Type B pancreatic cell (in vitro differentiated cells): ENCODE data around the gene CFAP99. TPM values are rescaled to one million over a fixed set of nuclear protein-coding genes. Genes with fewer than 3 reads are reported as not detected.
A peak's percentile ranks its signal among the peaks of the same experiment; 100 is the strongest.

Experiments used
- DNase-seq: peaks from one replicate; pipeline ENCODE4 v3.0.0; 2021; ENCODE audit warnings: mixed read lengths; ENCODE audit not compliant: unreplicated experiment; ENCODE audit errors: extremely low spot score
- H3K27ac Mint-ChIP-seq: 2 replicates; pipeline ENCODE4 v1.8.0; 2021; ENCODE audit warnings: mild to moderate bottlenecking, mixed read lengths
- H3K27me3 Mint-ChIP-seq: 2 replicates; pipeline ENCODE4 v1.8.0; 2021; ENCODE audit warnings: mixed read lengths
- H3K36me3 Mint-ChIP-seq: 2 replicates; pipeline ENCODE4 v1.8.0; 2021; ENCODE audit warnings: mixed read lengths
- H3K4me1 Mint-ChIP-seq: one replicate; pipeline ENCODE4 v1.8.0; 2021; ENCODE audit warnings: mixed read lengths; ENCODE audit not compliant: unreplicated experiment
- H3K4me3 Mint-ChIP-seq: 2 replicates; pipeline ENCODE4 v1.8.0; 2021; ENCODE audit warnings: mild to moderate bottlenecking, mixed read lengths
- H3K9me3 Mint-ChIP-seq: 2 replicates; pipeline ENCODE4 v1.8.0; 2021; ENCODE audit warnings: mixed read lengths
- CTCF ChIP-seq: fragments of 200-600 bp; sonication (generic); conservative IDR thresholded peaks from 2 replicates; pipeline ENCODE4 v1.5.0; 2021; ENCODE audit warnings: antibody characterized with exemption, mild to moderate bottlenecking
- long read RNA-seq: library from polyadenylated mRNA; unstranded; transcript quantifications from one replicate; pipeline ENCODE4 v2.0.0, GENCODE V29; 2020
- total RNA-seq: library from RNA; stranded (reverse); gene quantifications from 2 replicates; pipeline ENCODE4 v1.2.1, GENCODE V29; 2021; ENCODE audit warnings: low replicate concordance

CFAP99 gene
- 0.43 and 1.1 TPM in 2 replicates for total RNA-seq
- long read RNA-seq, partial matches to known transcripts, result 2 of 3 reads
- long read RNA-seq, other reads (novel, unspliced or antisense), result 1 of 3 reads

- Mint-ChIP-seq H3K9me3 (no peaks in the 10 kb centered on the region), H3K27me3 (peaks cover 78% of the 10 kb centered on the region), H3K4me3 (peak within 1 kb of the TSS; percentile 89), H3K36me3 (no peaks in the 10 kb centered on the region), H3K4me1 (peaks cover 14% of the 10 kb centered on the region), H3K27ac (peak within 1 kb of the TSS; percentile 77)
- TF ChIP-seq CTCF, result peak; percentile 30
- peak; percentile 97 for DNase-seq
These were observed at the start of gene CFAP99 for GRCh38 chr4:2418650-2419571. TSS of gene CFAP99 (plus strand) at chr4:2418955.

- Mint-ChIP-seq H3K4me3 (no peak overlapping the region), H3K9me3 (peaks cover 9% of the 10 kb centered on the region), H3K36me3 (no peaks in the 10 kb centered on the region)
These were observed 48.0 kb upstream of the CFAP99 start for GRCh38 chr4:2370597-2371320.

GRCh38 chr4:2371765-2372487 is 46.8 kb upstream of the CFAP99 start:
- peaks cover 3% of the 10 kb centered on the region for H3K27me3 Mint-ChIP-seq
- no peak for DNase-seq
- peaks cover under 1% of the 10 kb centered on the region for H3K4me1 Mint-ChIP-seq
- no peaks in the 10 kb centered on the region for H3K36me3 Mint-ChIP-seq
- TF ChIP-seq CTCF, result no peak
- H3K4me3 Mint-ChIP-seq, result no peak overlapping the region
- H3K27ac Mint-ChIP-seq, result no peak overlapping the region
- peaks cover 9% of the 10 kb centered on the region for H3K9me3 Mint-ChIP-seq

More at GRCh38 chr4:2370597-2371320, 48.0 kb upstream of the CFAP99 start:
- Mint-ChIP-seq H3K27ac (no peak overlapping the region), H3K4me1 (peaks cover 4% of the 10 kb centered on the region), H3K27me3 (peaks cover 3% of the 10 kb centered on the region)
- no peak for TF ChIP-seq CTCF
- no peak for DNase-seq

GRCh38 chr4:2372488-2373030 is 46.2 kb upstream of the CFAP99 start:
- Mint-ChIP-seq H3K27me3 (peaks cover 3% of the 10 kb centered on the region), H3K4me3 (no peak overlapping the region), H3K9me3 (peaks cover 9% of the 10 kb centered on the region), H3K36me3 (no peaks in the 10 kb centered on the region), H3K27ac (no peak overlapping the region), H3K4me1 (no peaks in the 10 kb centered on the region)
- DNase-seq, result no peak
- no peak for TF ChIP-seq CTCF

GRCh38 chr4:2373532-2373931 is 45.2 kb upstream of the CFAP99 start:
- Mint-ChIP-seq H3K27ac (no peak overlapping the region), H3K4me3 (no peak overlapping the region), H3K27me3 (peaks cover 3% of the 10 kb centered on the region), H3K9me3 (peaks cover 8% of the 10 kb centered on the region), H3K36me3 (no peaks in the 10 kb centered on the region), H3K4me1 (no peaks in the 10 kb centered on the region)
- no peak for DNase-seq
- no peak for TF ChIP-seq CTCF
